SK-N-SH (cell line): Measurements from ENCODE around the gene DROSHA. TPM values are rescaled to one million over a fixed set of nuclear protein-coding genes. Genes with fewer than 3 reads are reported as not detected.

ENCODE experiments used
- CTCF ChIA-PET: fragments of 300-600, 350-600 bp; formaldehyde crosslinking; extraction: SDS; loops from one replicate; lab custom pipeline; 2021; lab: Yijun Ruan, JAX
- POLR2A ChIA-PET: fragments of 350-600 bp; sonication (Branson Sonifier 250); formaldehyde crosslinking; extraction: SDS; loops from one replicate; lab custom pipeline; 2020; ENCODE audit warnings: antibody characterized with exemption, inconsistent platforms; lab: Yijun Ruan, JAX
- DNase-seq: peaks from one replicate; pipeline ENCODE4 v3.0.0; 2012
- H2AFZ ChIP-seq: fragments of 200-600 bp; sonication (generic); 2 replicates; pipeline ENCODE4 v1.8.1; 2016; ENCODE audit warnings: antibody characterized with exemption, mild to moderate bottlenecking, low read depth
- H3F3A ChIP-seq: fragments of 200-600 bp; sonication (generic); replicated peaks from 2 replicates; pipeline ENCODE3; 2016; ENCODE audit warnings: antibody characterized with exemption, mild to moderate bottlenecking; ENCODE audit not compliant: insufficient read depth
- H3K27ac ChIP-seq, 2 experiments: fragments of 200-500 bp in 1 of 2; fragments of 200-600 bp in 1 of 2; sonication (Bioruptor generic) in 1 of 2; sonication (generic), shearing (Covaris generic) in 1 of 2; 2 replicates each; pipeline versions ENCODE4 v1.5.1 to v1.6.1; 2014 to 2016; ENCODE audit warnings: low read depth in 2 of 2, inconsistent platforms in 1 of 2, low read length in 1 of 2, mild to moderate bottlenecking in 1 of 2, mixed read lengths in 1 of 2
- H3K27me3 ChIP-seq: fragments of 200-600 bp; sonication (generic), shearing (Covaris generic); 2 replicates; pipeline ENCODE4 v1.6.1; 2016; ENCODE audit warnings: mixed run types; ENCODE audit not compliant: insufficient read depth
- H3K36me3 ChIP-seq, 2 experiments: fragments of 200-500 bp in 1 of 2; fragments of 200-600 bp in 1 of 2; sonication (Bioruptor generic) in 1 of 2; sonication (generic) in 1 of 2; replicated peaks in 1 of 2; 2 replicates each; pipeline versions ENCODE3 to v1.5.1; 2014 to 2016; ENCODE audit warnings: low read length in 1 of 2, mild to moderate bottlenecking in 1 of 2; ENCODE audit not compliant: insufficient read depth in 2 of 2, control insufficient read depth in 1 of 2
- H3K4me1 ChIP-seq, 2 experiments: fragments of 200-500 bp in 1 of 2; fragments of 200-600 bp in 1 of 2; sonication (Bioruptor generic) in 1 of 2; sonication (generic), shearing (Covaris generic) in 1 of 2; 2 replicates each; pipeline versions ENCODE4 v1.5.1 to v1.6.1; 2014 to 2016; ENCODE audit warnings: low read depth in 1 of 2, low read length in 1 of 2, mixed run types in 1 of 2; ENCODE audit not compliant: insufficient read depth in 2 of 2, control insufficient read depth in 1 of 2
- H3K4me2 ChIP-seq: fragments of 200-600 bp; sonication (generic), shearing (Covaris generic); 2 replicates; pipeline ENCODE4 v1.6.1; 2017; ENCODE audit warnings: mixed run types
- H3K4me3 ChIP-seq, 2 experiments: fragments of 200-500 bp in 1 of 2; fragments of 200-600 bp in 1 of 2; sonication (Bioruptor generic) in 1 of 2; sonication (generic), shearing (Covaris generic) in 1 of 2; 2 replicates each; pipeline versions ENCODE4 v1.5.1 to v1.8.1; 2014 to 2016; ENCODE audit warnings: low read depth in 2 of 2, inconsistent platforms in 1 of 2, low read length in 1 of 2, mild to moderate bottlenecking in 1 of 2, mixed read lengths in 1 of 2, moderate library complexity in 1 of 2
- H3K79me2 ChIP-seq: fragments of 200-600 bp; sonication (generic); 2 replicates; pipeline ENCODE4 v1.8.1; 2017; ENCODE audit warnings: mild to moderate bottlenecking; ENCODE audit not compliant: insufficient read depth
- H3K9ac ChIP-seq: fragments of 200-600 bp; sonication (generic); 2 replicates; pipeline ENCODE4 v1.6.1; 2017; ENCODE audit warnings: mixed run types
- H3K9me2 ChIP-seq: fragments of 200-600 bp; sonication (generic); 2 replicates; pipeline ENCODE4 v1.6.1; 2017; ENCODE audit warnings: mixed run types
- H3K9me3 ChIP-seq: fragments of 200-600 bp; sonication (generic); 2 replicates; pipeline ENCODE4 v1.6.1; 2017; ENCODE audit warnings: mixed run types, mild to moderate bottlenecking, moderate library complexity
- H4K20me1 ChIP-seq: fragments of 200-600 bp; sonication (generic); 2 replicates; pipeline ENCODE4 v1.6.1; 2017; ENCODE audit warnings: mild to moderate bottlenecking, mixed run types; ENCODE audit not compliant: insufficient read depth
- CHD2 ChIP-seq: fragments of 150-350 bp; IDR thresholded peaks from 2 replicates; pipeline ENCODE4 v1.6.1; 2018; ENCODE audit warnings: low read length; ENCODE audit not compliant: partially characterized antibody
- EP300 ChIP-seq, 2 experiments: IDR thresholded peaks; 2 replicates each; pipeline versions ENCODE4 v1.4.0 to v1.6.1; 2012; ENCODE audit warnings: borderline replicate concordance in 1 of 2, low read depth in 1 of 2, low read length in 1 of 2
- FOSL2 ChIP-seq: IDR thresholded peaks from 2 replicates; pipeline ENCODE4 v1.4.0; 2012; ENCODE audit warnings: low read depth, mild to moderate bottlenecking, moderate library complexity, borderline replicate concordance
- FOXJ3 ChIP-seq: sonication (generic); formaldehyde crosslinking; IDR thresholded peaks from 2 replicates; pipeline ENCODE4 v1.5.1; 2020; ENCODE audit warnings: mild to moderate bottlenecking, missing genetic modification reagents
- FOXM1 ChIP-seq: IDR thresholded peaks from 2 replicates; pipeline ENCODE4 v1.4.0; 2012; ENCODE audit warnings: low read depth, mild to moderate bottlenecking
- GATA2 ChIP-seq: sonication (generic); formaldehyde crosslinking; IDR thresholded peaks from 2 replicates; pipeline ENCODE4 v1.5.0; 2020; ENCODE audit warnings: mild to moderate bottlenecking, missing genetic modification reagents
- JUND ChIP-seq: IDR thresholded peaks from 2 replicates; pipeline ENCODE4 v1.4.0; 2012
- MEF2A ChIP-seq: IDR thresholded peaks from 2 replicates; pipeline ENCODE4 v1.4.0; 2012; ENCODE audit warnings: low read depth, borderline replicate concordance
- MXI1 ChIP-seq: IDR thresholded peaks from 2 replicates; pipeline ENCODE4 v1.6.1; 2012; ENCODE audit warnings: mild to moderate bottlenecking, low read depth, low read length, improper control_type of control experiment
- NRF1 ChIP-seq: IDR thresholded peaks from 2 replicates; pipeline ENCODE4 v1.6.1; 2012; ENCODE audit warnings: low read depth, mild to moderate bottlenecking, low read length
- RAD21 ChIP-seq: IDR thresholded peaks from 2 replicates; pipeline ENCODE4 v1.6.1; 2012; ENCODE audit warnings: mild to moderate bottlenecking, low read length
- RCOR1 ChIP-seq: fragments of 150-350 bp; IDR thresholded peaks from 2 replicates; pipeline ENCODE4 v1.6.1; 2017; ENCODE audit warnings: antibody characterized with exemption, low read length
- RFX5 ChIP-seq: IDR thresholded peaks from 2 replicates; pipeline ENCODE4 v1.6.1; 2012; ENCODE audit warnings: mild to moderate bottlenecking, improper control_type of control experiment, low read length
- SIN3A ChIP-seq: IDR thresholded peaks from 2 replicates; pipeline ENCODE4 v1.6.1; 2012; ENCODE audit warnings: low read depth, mild to moderate bottlenecking, low read length, moderate library complexity, borderline replicate concordance
- SMC3 ChIP-seq: IDR thresholded peaks from 2 replicates; pipeline ENCODE4 v1.6.1; 2012; ENCODE audit warnings: low read depth, low read length, improper control_type of control experiment
- TCF12 ChIP-seq: IDR thresholded peaks from 2 replicates; pipeline ENCODE4 v1.4.0; 2012
- TEAD4 ChIP-seq: IDR thresholded peaks from 2 replicates; pipeline ENCODE4 v1.4.0; 2012; ENCODE audit warnings: mild to moderate bottlenecking, borderline replicate concordance; ENCODE audit not compliant: insufficient read depth
- WGBS: methylation state at CpG from one replicate; pipeline ENCODE4 v1.1.6; 2017; ENCODE audit warnings: low lambda C conversion rate; 5-methylcytosine and 5-hydroxymethylcytosine counted together
- polyA plus RNA-seq, 3 experiments: library from polyadenylated mRNA; depleted of rRNA; stranded (reverse); fragments of >200 nt; gene quantifications; 2 replicates each; pipeline ENCODE4 v1.2.3, GENCODE V29; 2012
- TF ChIP-seq, protein P1 (sequence below): IDR thresholded peaks from 2 replicates; pipeline ENCODE4 v1.4.0; 2012; ENCODE audit warnings: low read depth, borderline replicate concordance
- TF ChIP-seq, protein P2 (sequence below): IDR thresholded peaks from 2 replicates; pipeline ENCODE4; 2012

The DROSHA gene
- polyA plus RNA-seq, 1 of the 3 experiments (the other 2 are of a cell fraction): 49.3 TPM

DNA sequence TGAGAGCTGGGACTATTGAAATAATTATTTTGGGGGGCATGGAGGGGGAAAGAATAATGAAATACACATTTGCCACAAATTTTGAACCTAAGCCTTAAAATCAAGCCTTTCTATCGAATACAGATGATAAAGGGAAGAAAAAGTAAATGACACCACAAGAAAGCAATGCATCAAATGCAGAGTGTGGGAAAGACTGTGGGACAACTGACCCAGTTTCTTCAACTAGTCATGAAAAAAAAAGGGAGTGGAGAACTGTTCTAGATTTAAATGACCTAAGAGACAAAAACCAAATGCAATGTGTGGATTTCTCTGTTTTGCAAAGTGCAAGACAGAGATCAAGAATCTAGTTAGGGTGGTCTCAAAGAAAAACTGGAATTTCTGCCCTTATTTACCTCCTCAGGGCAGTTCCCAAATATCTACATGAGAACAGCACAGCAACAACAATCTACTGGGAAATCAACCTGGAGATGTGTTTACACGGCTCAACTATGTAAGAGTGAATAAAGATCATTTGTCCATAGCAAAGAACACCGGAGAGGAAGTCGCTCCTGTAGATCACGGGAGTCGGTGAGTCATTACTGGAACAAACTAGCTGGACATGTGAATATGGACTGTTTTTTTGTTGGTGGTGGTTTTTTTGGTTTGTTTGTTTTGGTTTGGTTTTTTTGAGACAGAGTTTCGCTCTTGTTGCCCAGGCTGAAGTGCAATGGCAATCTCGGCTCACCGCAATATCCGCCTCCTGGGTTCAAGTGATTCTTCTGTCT is 145.9 kb downstream of the DROSHA start:
- ChIA-PET CTCF (no interaction called here), POLR2A (no interaction called here)
- Histone ChIP-seq H3K4me2 (no peak overlapping the region), H3K27ac (no peak overlapping the region), H3K36me3 (no peaks in the 10 kb centered on the region), H3K9me3 (no peaks in the 10 kb centered on the region), H3K4me3 (no peak overlapping the region), H2AFZ (no peak overlapping the region), H3K9ac (no peak overlapping the region), H4K20me1 (no peaks in the 10 kb centered on the region), H3K9me2 (no peaks in the 10 kb centered on the region), H3K4me1 (peaks cover 4 to 12% of the 10 kb centered on the region in 2 experiments; a peak in 2 of 4 replicates), H3K79me2 (no peaks in the 10 kb centered on the region), H3K27me3 (no peaks in the 10 kb centered on the region), H3F3A (no peaks in the 10 kb centered on the region)
- no peak for DNase-seq
- WGBS: 87% methylated on average over 10 of the region's 10 CpGs
- TF ChIP-seq SMC3 (no peak), CHD2 (no peak), TEAD4 (no peak), RAD21 (no peak), JUND (no peak), SIN3A (no peak), GATA2 (CRISPR knock-in tag) (no peak), RCOR1 (no peak), NRF1 (no peak), RFX5 (no peak), FOXM1 (no peak)
- TF ChIP-seq, protein P1, sequence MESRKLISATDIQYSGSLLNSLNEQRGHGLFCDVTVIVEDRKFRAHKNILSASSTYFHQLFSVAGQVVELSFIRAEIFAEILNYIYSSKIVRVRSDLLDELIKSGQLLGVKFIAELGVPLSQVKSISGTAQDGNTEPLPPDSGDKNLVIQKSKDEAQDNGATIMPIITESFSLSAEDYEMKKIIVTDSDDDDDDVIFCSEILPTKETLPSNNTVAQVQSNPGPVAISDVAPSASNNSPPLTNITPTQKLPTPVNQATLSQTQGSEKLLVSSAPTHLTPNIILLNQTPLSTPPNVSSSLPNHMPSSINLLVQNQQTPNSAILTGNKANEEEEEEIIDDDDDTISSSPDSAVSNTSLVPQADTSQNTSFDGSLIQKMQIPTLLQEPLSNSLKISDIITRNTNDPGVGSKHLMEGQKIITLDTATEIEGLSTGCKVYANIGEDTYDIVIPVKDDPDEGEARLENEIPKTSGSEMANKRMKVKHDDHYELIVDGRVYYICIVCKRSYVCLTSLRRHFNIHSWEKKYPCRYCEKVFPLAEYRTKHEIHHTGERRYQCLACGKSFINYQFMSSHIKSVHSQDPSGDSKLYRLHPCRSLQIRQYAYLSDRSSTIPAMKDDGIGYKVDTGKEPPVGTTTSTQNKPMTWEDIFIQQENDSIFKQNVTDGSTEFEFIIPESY: no peak
- TF ChIP-seq, protein P2, sequence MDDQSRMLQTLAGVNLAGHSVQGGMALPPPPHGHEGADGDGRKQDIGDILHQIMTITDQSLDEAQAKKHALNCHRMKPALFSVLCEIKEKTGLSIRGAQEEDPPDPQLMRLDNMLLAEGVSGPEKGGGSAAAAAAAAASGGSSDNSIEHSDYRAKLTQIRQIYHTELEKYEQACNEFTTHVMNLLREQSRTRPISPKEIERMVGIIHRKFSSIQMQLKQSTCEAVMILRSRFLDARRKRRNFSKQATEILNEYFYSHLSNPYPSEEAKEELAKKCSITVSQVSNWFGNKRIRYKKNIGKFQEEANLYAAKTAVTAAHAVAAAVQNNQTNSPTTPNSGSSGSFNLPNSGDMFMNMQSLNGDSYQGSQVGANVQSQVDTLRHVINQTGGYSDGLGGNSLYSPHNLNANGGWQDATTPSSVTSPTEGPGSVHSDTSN: no peak

DNA sequence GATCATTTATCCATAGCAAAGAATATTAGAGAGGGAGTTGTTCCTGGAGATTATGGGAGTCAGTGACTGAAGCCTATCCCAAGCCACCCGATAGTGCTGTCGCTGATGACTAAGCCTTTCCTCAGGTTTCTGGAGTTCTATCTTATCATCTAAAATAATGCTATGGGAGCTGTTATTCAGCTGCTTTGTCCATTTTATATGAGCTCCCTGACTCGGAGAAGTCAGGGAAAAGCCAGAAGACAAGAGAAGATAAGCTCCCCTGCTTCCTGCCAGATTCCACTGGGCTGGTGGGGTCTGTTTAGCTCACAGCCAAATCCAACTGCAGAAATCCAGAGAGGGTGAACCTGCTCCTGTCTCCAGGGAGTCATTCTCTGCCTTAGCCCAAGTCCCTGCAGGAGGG is 148.2 kb downstream of the DROSHA start:
- no peaks in the 10 kb centered on the region for H3K36me3 ChIP-seq
- no peaks in the 10 kb centered on the region for H4K20me1 ChIP-seq
- no peaks in the 10 kb centered on the region for H3K9me3 ChIP-seq
- POLR2A ChIA-PET: interaction anchor here (1.7 kb wide), 1 partner anchor 9 kb away, joined by 5 read pairs; no protein-coding TSS in a partner anchor
- H3F3A ChIP-seq: no peaks in the 10 kb centered on the region
- H3K27ac ChIP-seq: peak overlapping the region; percentile 29 to 42
- TF ChIP-seq GATA2 (CRISPR knock-in tag) (peak; percentile 36; the same call in 1 of the 2 replicates), MEF2A (no peak), MXI1 (no peak), FOSL2 (peak; percentile 35; the same call in 1 of the 2 replicates), TCF12 (0 out of 2 replicates have a peak, but pooled peaks have one; percentile 13), EP300 (IDR thresholded peaks at IDR 0.05; ENCODE audit: borderline replicate concordance in 1 of 2, low read depth in 1 of 2, low read length in 1 of 2) (0 out of 4 replicates have a peak, but pooled peaks of 1 of the 2 experiments have one; percentile 26), FOXJ3 (no peak), JUND (0 out of 2 replicates have a peak, but pooled peaks have one; percentile 32)
- TF ChIP-seq, all 33 proteins: peak for 5
- Histone ChIP-seq H3K4me1 (peaks cover 4 to 12% of the 10 kb centered on the region in 2 experiments; a peak in 2 of 4 replicates), H3K4me3 (no peak overlapping the region), H3K9ac (no peak overlapping the region), H3K79me2 (no peaks in the 10 kb centered on the region), H3K9me2 (no peaks in the 10 kb centered on the region), H2AFZ (no peak overlapping the region), H3K27me3 (no peaks in the 10 kb centered on the region), H3K4me2 (peak overlapping the region; percentile 55)
- WGBS: 0% methylated on average over 3 of the region's 3 CpGs
- DNase-seq: peak; percentile 46
- CTCF ChIA-PET: interaction anchor here (0.6 to 1.2 kb wide), 4 partner anchors 9 to 152 kb away, joined by 3 to 4 read pairs (median 3); no protein-coding TSS in a partner anchor
